Loucy (cell line): ENCODE results near the gene C22orf39.

Experiments used
- CTCF ChIP-seq: fragments of 200-600 bp; sonication (generic); conservative IDR thresholded peaks from 2 replicates; pipeline ENCODE4 v1.5.1; 2014; ENCODE audit warnings: mild to moderate bottlenecking, antibody characterized with exemption, low read length
- EZH2phosphoT487 ChIP-seq: fragments of 200-600 bp; IDR thresholded peaks from 2 replicates; pipeline ENCODE4 v1.6.1; 2018; ENCODE audit warnings: antibody characterized with exemption, mild to moderate bottlenecking, moderate library complexity, borderline replicate concordance

GRCh38 chr22:19404676-19405075 lies 42.8 kb downstream of the C22orf39 start:
- TF ChIP-seq EZH2phosphoT487 = no peak
- no peak for TF ChIP-seq CTCF
